ENCODE data around the gene PRDM16. TPM values are rescaled to one million over a fixed set of nuclear protein-coding genes. Genes with fewer than 3 reads are reported as not detected.

Gene PRDM16
- total and polyA plus RNA-seq, 3 donors from 2014 or later = 2.1 to 5.6 (median 4.7) TPM

DNA sequence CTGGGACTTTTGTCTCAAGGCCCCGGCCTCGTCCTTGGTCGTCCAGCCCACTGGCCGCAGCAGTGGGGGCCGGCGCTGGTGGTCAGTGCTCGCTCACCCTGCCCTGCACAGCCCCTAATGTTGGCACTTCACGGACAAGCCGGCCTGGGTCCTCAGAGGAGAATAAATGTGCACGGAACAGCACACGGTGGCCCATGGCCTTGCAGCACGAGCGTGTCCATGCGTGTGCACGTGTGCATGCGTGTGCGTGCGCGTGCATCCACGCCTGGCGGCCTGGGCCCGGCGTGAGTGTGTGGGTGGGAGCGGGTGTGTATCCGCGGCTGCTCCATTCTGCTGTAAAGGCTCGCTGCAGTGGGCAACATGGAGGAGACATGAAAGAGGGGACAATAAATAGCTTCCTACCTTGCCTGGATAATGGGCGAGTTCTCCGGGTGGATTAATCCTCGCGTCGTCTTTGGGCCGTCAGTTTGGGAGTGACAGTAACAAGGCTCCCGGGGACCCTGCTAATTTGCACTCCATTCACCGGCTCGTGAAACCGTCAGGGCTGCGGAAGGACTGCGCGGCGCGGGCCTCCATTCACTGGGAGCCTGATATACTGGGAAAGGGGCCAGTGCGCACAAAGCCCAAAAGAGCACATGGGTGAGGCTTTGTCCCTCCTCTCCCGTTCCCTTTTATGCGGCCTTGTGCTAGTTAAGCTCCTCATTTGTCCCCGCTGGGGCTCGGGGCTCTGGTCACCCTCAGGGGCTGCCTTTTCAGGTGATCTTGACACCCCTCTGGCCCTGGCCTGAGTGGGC lies 142.8 kb downstream of the PRDM16 start:
- peaks cover 6% of the 10 kb centered on the region for H3K4me1 ChIP-seq
- H3K9me3 ChIP-seq = no peaks in the 10 kb centered on the region
- TF ChIP-seq POLR2A (IDR thresholded peaks at IDR 0.05) = no peak
- TF ChIP-seq CTCF (IDR thresholded peaks at IDR 0.05) = no peak
- intact Hi-C loops (cut with DNase I; ENCODE audit: low total_unique reads) = no loop called here
- 93 to 94% methylated on average over 39 to 47 of the region's 47 CpGs for WGBS, 2 donors
- H3K4me3 ChIP-seq = no peak overlapping the region
- no peak for DNase-seq
- H3K36me3 ChIP-seq (ENCODE audit: low read depth, missing control alignments) = no peaks in the 10 kb centered on the region
- H3K27me3 ChIP-seq = no peaks in the 10 kb centered on the region
- H3K27ac ChIP-seq = no peak overlapping the region

GRCh38 chr1:3212453-3213355 lies 143.7 kb downstream of the PRDM16 start:
- no peaks in the 10 kb centered on the region for H3K4me1 ChIP-seq
- intact Hi-C loops (cut with DNase I; ENCODE audit: low total_unique reads) = no loop called here
- H3K27me3 ChIP-seq = no peaks in the 10 kb centered on the region
- no peaks in the 10 kb centered on the region for H3K9me3 ChIP-seq
- no peak for DNase-seq
- H3K27ac ChIP-seq = no peak overlapping the region
- H3K36me3 ChIP-seq (ENCODE audit: low read depth, missing control alignments) = no peaks in the 10 kb centered on the region
- H3K4me3 ChIP-seq = no peak overlapping the region
- WGBS, 2 donors = 92 to 97% methylated on average over 27 to 34 of the region's 34 CpGs
- TF ChIP-seq POLR2A (IDR thresholded peaks at IDR 0.05) = no peak
- TF ChIP-seq CTCF (IDR thresholded peaks at IDR 0.05) = no peak

DNA sequence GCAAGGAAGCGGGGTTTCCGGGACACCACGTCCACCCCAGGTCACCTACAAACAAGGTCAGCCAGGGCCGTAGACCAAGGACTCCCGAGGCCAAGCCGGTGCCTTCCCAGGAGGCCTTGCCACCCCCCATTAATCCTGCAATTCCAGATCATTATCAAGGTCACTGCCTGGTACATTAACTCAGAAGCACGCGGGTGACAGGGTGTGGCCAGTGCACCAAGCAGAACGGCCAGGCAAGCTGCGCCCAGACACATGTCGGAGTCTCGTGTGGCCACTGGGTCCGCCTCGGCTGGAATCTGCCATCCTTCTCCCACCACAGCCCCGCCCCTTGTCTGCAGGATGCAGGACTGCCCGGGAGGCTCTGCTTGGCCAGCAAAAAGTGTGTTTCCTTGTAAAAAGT lies 144.7 kb downstream of the PRDM16 start:
- DNase-seq = no peak
- H3K4me1 ChIP-seq = peaks cover 3% of the 10 kb centered on the region
- no peaks in the 10 kb centered on the region for H3K9me3 ChIP-seq
- intact Hi-C loops (cut with DNase I; ENCODE audit: low total_unique reads) = no loop called here
- 80 to 84% methylated on average over 13 to 16 of the region's 16 CpGs for WGBS, 2 donors
- H3K4me3 ChIP-seq = no peak overlapping the region
- H3K27me3 ChIP-seq = no peaks in the 10 kb centered on the region
- H3K27ac ChIP-seq = no peak overlapping the region
- no peak for TF ChIP-seq POLR2A (IDR thresholded peaks at IDR 0.05)
- no peak for TF ChIP-seq CTCF (IDR thresholded peaks at IDR 0.05)
- no peaks in the 10 kb centered on the region for H3K36me3 ChIP-seq (ENCODE audit: low read depth, missing control alignments)

- Histone ChIP-seq H3K36me3 (ENCODE audit: low read depth, missing control alignments) (no peaks in the 10 kb centered on the region), H3K27ac (no peak overlapping the region), H3K4me1 (peaks cover 16% of the 10 kb centered on the region), H3K9me3 (no peaks in the 10 kb centered on the region), H3K27me3 (no peaks in the 10 kb centered on the region), H3K4me3 (no peak overlapping the region)
- intact Hi-C loops (cut with DNase I; ENCODE audit: low total_unique reads) = no loop called here
- TF ChIP-seq CTCF (IDR thresholded peaks at IDR 0.05) (no peak), POLR2A (IDR thresholded peaks at IDR 0.05) (no peak)
- WGBS, 2 donors = 85 to 87% methylated on average over 26 to 27 of the region's 27 CpGs
- DNase-seq = no peak
Measured at GRCh38 chr1:3215198-3216014, 146.4 kb downstream of the PRDM16 start.

Data from testis (tissue), 3 donors.